ENCODE data around the gene DECR2. TPM values are rescaled to one million over a fixed set of nuclear protein-coding genes. Genes with fewer than 3 reads are reported as not detected.

DECR2 gene
- total and polyA plus RNA-seq, 2 of the 13 experiments (the other 11 are each of a cell fraction or from before 2014, with no cell fraction given): 36.3 to 44.6 TPM

- TF ChIP-seq BCLAF1 (IDR thresholded peaks at IDR 0.05) (no peak), ZNF740 (CRISPR knock-in tag; IDR thresholded peaks at IDR 0.05) (peak; percentile 62), ZFY (CRISPR knock-in tag; IDR thresholded peaks at IDR 0.05) (peak; percentile 86), ZNF124 (CRISPR knock-in tag; IDR thresholded peaks at IDR 0.05) (no peak), ARID4A (CRISPR knock-in tag; IDR thresholded peaks at IDR 0.05; ENCODE audit: borderline replicate concordance) (no peak), HINFP (CRISPR knock-in tag; IDR thresholded peaks at IDR 0.05; ENCODE audit: low read depth) (no peak), ZNF563 (CRISPR knock-in tag; IDR thresholded peaks at IDR 0.05) (peak; percentile 18; the same call in 1 of the 2 replicates), KDM6A (CRISPR knock-in tag; IDR thresholded peaks at IDR 0.05; ENCODE audit: low read depth) (no peak)
Observed at GRCh38 chr16:397135-397661, 4.5 kb upstream of the DECR2 start, which contains the start of gene NME4 (continued).

Measured in HepG2 (cell line).